Measurements from ENCODE around the gene CEP162. TPM values are rescaled to one million over a fixed set of nuclear protein-coding genes. Genes with fewer than 3 reads are reported as not detected.
"Not testable (repeated sequence)": the region's sequence is repeated elsewhere in the genome, so short reads cannot be mapped to it uniquely, and the experiment has no call there.

CEP162 gene
- total RNA-seq, 1 donor from 2014 or later, result 15.7 TPM

DNA sequence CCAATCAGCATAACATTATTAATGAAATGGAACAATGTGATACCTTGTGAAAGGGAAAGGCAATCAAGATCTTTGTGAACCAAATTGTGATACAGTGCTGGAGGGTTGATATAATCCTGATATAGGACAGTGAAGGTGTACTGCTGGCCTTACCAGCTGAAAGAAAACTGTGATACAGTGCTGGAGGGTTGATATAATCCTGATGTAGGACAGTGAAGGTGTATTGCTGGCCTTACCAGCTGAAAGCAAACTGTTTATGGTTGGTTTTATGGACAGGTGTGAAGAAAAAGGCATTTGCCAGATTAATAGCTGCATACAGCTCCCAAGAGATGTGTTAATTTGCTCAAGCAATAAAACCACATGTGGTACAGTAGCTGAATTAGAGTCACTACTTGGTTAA, 119.9 kb downstream of the CEP162 start:
- Mint-ChIP-seq H3K36me3 (ENCODE audit: unreplicated experiment) (peaks cover 6% of the 10 kb centered on the region), H3K27ac (ENCODE audit: unreplicated experiment) (no peak overlapping the region), H3K27me3 (ENCODE audit: unreplicated experiment) (no peaks in the 10 kb centered on the region), H3K9me3 (ENCODE audit: unreplicated experiment) (no peaks in the 10 kb centered on the region), H3K4me1 (ENCODE audit: low read depth, unreplicated experiment) (no peaks in the 10 kb centered on the region), H3K4me3 (ENCODE audit: unreplicated experiment) (no peak overlapping the region)
- no peak for DNase-seq
- TF ChIP-seq, protein P1, sequence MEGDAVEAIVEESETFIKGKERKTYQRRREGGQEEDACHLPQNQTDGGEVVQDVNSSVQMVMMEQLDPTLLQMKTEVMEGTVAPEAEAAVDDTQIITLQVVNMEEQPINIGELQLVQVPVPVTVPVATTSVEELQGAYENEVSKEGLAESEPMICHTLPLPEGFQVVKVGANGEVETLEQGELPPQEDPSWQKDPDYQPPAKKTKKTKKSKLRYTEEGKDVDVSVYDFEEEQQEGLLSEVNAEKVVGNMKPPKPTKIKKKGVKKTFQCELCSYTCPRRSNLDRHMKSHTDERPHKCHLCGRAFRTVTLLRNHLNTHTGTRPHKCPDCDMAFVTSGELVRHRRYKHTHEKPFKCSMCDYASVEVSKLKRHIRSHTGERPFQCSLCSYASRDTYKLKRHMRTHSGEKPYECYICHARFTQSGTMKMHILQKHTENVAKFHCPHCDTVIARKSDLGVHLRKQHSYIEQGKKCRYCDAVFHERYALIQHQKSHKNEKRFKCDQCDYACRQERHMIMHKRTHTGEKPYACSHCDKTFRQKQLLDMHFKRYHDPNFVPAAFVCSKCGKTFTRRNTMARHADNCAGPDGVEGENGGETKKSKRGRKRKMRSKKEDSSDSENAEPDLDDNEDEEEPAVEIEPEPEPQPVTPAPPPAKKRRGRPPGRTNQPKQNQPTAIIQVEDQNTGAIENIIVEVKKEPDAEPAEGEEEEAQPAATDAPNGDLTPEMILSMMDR (IDR thresholded peaks at IDR 0.05; ENCODE audit: partially characterized antibody, unreplicated experiment), result no peak

DNA sequence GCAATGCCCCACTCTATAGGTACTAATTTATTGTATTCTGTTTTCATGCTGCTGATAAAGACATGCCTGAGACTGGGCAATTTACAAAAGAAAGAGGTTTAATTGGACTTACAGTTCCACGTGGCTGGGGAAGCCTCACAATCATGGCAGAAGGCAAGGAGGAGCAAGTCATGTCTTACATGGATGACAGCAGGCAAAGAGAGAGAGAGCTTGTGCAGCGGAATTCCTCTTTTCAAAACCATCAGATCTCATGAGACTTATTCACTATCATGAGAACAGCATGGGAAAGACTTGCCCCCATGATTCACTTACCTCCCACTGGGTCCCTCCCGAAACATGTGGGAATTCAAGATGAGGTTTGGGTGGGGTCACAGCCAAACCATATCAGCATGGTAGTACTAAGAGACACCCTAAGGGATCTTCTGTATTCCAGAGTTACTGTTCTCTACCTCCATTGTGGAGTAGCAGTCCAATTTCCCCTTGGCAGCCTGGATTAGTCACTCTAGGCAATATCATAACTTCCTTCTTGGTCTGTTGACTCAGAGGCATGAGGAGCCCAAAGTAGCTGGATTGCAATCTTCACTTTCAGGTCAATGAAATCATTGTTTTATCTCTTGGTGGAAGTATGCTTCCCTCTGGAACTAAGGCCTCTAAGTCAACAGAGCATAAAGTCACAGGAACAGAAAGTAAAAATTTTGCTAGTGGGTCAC, 122.1 kb downstream of the CEP162 start:
- DNase-seq; H3K36me3 Mint-ChIP-seq (ENCODE audit: unreplicated experiment); H3K4me3 Mint-ChIP-seq (ENCODE audit: unreplicated experiment); H3K27ac Mint-ChIP-seq (ENCODE audit: unreplicated experiment); H3K9me3 Mint-ChIP-seq (ENCODE audit: unreplicated experiment); H3K27me3 Mint-ChIP-seq (ENCODE audit: unreplicated experiment); H3K4me1 Mint-ChIP-seq (ENCODE audit: low read depth, unreplicated experiment): not testable (repeated sequence)

DNA sequence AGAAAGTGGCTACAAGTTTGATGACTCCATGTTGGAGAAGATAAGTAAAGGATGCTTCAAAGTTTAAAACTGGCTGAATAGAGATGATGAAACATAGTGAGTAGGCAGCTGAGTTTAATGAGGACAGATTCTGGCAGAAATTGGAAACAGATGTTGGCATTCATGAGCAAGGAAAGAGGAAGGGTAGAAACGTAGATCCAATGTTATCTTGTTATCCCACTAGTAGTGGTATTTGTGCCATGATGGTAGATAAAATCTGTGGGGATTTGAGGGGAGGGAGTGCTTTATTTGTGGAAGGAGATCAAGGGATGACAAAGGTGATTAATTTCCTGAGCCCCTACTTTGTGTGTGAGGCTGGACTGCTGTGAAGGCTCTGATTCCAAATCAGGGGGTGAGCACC, 124.4 kb downstream of the CEP162 start:
- peaks cover 6% of the 10 kb centered on the region for H3K36me3 Mint-ChIP-seq (ENCODE audit: unreplicated experiment)

DNA sequence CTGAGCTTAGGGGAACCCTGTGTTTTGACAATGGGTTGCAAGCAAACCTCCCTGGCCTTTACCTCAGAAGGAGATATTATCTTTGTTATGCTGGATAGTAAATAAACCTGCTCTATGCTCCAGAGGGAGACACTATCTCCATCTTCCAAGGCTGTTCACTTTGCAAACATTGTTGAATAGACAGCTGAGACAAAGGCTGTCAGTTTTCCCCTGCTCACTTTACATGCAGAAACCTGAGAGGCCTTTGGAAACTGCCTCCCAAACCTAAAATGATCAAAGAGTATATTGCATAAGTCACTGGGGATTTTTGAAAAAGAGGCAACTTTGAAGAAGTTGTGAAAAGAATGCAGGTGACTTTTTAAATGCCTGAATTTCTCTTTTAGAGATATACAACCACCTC, 132.3 kb downstream of the CEP162 start:
- DNase-seq, result no peak
- H3K4me3 Mint-ChIP-seq (ENCODE audit: unreplicated experiment), result no peak overlapping the region
- no peak overlapping the region for H3K27ac Mint-ChIP-seq (ENCODE audit: unreplicated experiment)
- H3K27me3 Mint-ChIP-seq (ENCODE audit: unreplicated experiment), result no peaks in the 10 kb centered on the region
- H3K36me3 Mint-ChIP-seq (ENCODE audit: unreplicated experiment), result peaks cover 5% of the 10 kb centered on the region
- no peaks in the 10 kb centered on the region for H3K9me3 Mint-ChIP-seq (ENCODE audit: unreplicated experiment)
- H3K4me1 Mint-ChIP-seq (ENCODE audit: low read depth, unreplicated experiment), result no peaks in the 10 kb centered on the region
- TF ChIP-seq, protein P1 (IDR thresholded peaks at IDR 0.05; ENCODE audit: partially characterized antibody, unreplicated experiment), result no peak

More for the DNA sequence above, 124.4 kb downstream of the CEP162 start:
- Mint-ChIP-seq H3K9me3 (ENCODE audit: unreplicated experiment) (peaks cover 2% of the 10 kb centered on the region), H3K4me3 (ENCODE audit: unreplicated experiment) (no peak overlapping the region), H3K4me1 (ENCODE audit: low read depth, unreplicated experiment) (no peaks in the 10 kb centered on the region), H3K27me3 (ENCODE audit: unreplicated experiment) (no peaks in the 10 kb centered on the region), H3K27ac (ENCODE audit: unreplicated experiment) (no peak overlapping the region)
- DNase-seq, result no peak
- TF ChIP-seq, protein P1 (IDR thresholded peaks at IDR 0.05; ENCODE audit: partially characterized antibody, unreplicated experiment), result no peak

DNA sequence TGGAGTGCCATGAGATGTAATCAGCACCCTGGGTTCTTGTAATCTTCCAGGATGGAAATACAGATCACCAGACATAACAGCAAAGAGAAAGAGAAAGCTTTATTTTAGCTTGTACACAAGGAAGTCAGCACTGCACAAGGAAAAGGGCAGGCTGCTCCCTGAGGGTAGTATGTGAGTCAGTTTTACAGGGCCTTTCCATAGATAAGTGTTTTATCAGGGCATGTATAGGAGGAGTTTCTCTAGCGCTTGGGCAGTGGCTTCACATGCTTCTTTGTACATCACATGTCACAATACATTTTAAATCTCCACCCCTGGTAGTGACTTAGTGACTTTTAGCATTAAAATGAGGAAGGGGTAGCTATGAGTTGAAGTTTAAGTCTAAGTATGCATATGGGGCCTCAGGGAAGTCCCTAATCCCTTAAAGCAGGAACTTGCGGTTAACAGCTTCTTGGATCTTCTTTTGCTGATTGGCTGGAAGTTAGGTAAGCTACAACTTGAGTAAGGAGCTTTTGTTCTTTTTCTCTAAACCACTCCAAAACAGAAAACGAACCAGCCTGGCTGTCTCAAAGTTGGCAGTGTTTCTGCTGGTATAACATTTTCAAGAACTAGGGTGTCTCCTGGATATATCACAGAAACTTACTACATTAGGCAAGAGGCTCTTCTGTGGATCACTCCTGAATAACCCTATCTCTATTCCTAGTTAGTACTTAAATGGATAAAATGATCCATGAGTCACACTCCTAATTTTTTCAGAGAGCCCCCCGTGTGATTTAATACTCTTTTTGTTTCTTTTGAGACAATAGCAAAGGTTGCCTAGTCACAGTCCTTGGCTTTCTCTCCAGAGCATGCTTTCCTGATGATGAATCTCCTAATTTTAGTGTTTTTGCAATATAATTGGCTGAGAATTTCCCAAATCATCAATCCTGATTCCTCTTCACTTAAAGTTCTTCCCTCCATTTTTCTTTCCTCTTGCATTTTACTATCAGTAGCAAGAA, 133.7 kb downstream of the CEP162 start:
- no peak for DNase-seq
- Mint-ChIP-seq H3K9me3 (ENCODE audit: unreplicated experiment) (no peaks in the 10 kb centered on the region), H3K27me3 (ENCODE audit: unreplicated experiment) (no peaks in the 10 kb centered on the region), H3K36me3 (ENCODE audit: unreplicated experiment) (peaks cover 5% of the 10 kb centered on the region), H3K4me1 (ENCODE audit: low read depth, unreplicated experiment) (no peaks in the 10 kb centered on the region), H3K4me3 (ENCODE audit: unreplicated experiment) (no peak overlapping the region), H3K27ac (ENCODE audit: unreplicated experiment) (no peak overlapping the region)
- TF ChIP-seq, protein P1 (IDR thresholded peaks at IDR 0.05; ENCODE audit: partially characterized antibody, unreplicated experiment), result no peak
